Stimulated activated CD8-positive, alpha-beta memory T cell treated with anti-CD3 and anti-CD28 coated beads, Interleukin-12 subunit alpha, Interleukin-12 subunit beta, amount 100 ng/mL, for 1 hour (primary cell): ENCODE measurements around the gene RASAL2.
"Not testable (repeated sequence)": the region's sequence is repeated elsewhere in the genome, so short reads cannot be mapped to it uniquely, and the experiment has no call there.

Experiments
- DNase-seq: peaks from one replicate; pipeline ENCODE4 v3.0.0-alpha.2; 2020; ENCODE audit warnings: low read depth

RASAL2 gene

GRCh38 chr1:178071811-178072210, 22.1 kb upstream of the RASAL2 start:
- DNase-seq = no peak

GRCh38 chr1:178072326-178072725, 21.6 kb upstream of the RASAL2 start:
- no peak for DNase-seq

- DNase-seq = no peak
These were observed 18.6 kb upstream of the RASAL2 start for GRCh38 chr1:178075333-178075732.

- DNase-seq = no peak
These were observed 17.3 kb upstream of the RASAL2 start for GRCh38 chr1:178076607-178077006.

DNA sequence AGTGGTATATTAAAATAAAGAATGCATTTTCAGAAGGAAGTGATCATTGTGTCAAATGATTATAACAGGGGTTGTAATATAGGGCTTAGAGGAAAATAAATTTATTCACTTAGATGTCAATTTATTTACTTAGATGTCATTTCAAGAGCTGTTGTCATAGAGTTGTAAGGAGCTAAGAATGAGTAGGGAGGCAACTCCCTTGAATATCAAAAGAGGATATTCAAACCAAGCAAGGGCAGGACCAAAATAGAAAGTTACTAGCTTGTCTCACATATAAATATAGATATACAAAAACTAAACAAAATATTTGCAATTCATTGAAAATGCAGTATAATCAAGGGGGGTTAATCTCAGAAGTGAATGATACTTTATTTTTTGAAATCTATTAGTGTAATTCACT, 16.0 kb upstream of the RASAL2 start:
- no peak for DNase-seq

DNA sequence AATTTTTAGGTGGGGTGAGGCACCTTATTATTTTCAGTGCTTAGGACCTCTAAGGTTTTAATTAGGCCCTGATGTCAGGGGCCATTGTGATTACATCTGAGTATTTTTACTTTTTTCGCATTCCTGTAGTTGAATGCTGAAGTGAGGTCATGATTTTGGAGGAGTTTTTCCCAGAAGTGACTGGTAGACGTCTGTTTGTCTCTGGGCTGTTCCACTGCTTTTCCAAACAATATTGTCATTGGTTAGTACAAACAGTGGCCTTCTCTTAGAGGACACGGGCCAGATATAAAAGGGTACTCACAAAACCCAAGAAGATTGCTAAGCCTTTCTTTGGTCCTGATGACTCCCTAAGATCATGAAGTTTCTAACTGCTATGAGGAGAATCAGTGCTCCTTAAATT, 7.6 kb upstream of the RASAL2 start:
- DNase-seq = no peak

DNA sequence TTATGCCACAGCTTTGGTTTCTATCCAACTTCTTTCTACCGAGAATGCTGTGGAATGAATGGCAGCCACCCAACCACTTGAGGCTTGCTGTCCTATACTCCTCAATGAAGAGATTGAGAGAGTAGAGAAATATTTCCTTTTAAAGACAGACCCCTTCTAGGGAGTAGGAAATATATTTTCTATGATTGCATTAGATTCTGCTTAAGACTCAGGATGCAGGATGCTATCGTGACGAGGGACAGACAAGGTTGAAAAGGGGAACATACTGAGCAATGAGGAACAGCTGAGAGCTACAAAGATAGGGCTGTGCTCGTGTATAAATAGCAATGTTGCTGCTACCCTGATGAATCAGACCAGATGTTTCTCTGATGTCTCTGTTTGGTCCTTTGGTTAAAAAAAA, 7.1 kb upstream of the RASAL2 start:
- DNase-seq = no peak

DNA sequence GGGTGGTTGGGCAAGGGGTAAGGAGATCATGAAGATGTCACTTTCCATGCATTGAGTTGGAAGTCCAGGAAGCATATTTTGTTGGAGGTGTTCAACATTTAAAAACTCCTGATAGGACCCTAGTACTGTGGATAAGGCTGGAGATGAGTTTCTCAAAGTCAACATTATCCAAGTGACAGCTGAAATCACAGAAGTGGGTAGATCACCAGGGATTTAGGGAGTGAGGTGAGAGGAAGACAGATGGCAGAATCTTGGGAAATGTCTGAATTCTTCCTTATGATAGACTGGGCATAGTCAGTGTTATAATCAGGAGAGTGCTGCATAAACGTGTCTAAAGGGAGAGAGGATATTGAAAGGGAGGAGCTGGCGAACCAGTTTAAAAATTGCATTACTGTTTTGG, 5.3 kb upstream of the RASAL2 start:
- DNase-seq = no peak

DNA sequence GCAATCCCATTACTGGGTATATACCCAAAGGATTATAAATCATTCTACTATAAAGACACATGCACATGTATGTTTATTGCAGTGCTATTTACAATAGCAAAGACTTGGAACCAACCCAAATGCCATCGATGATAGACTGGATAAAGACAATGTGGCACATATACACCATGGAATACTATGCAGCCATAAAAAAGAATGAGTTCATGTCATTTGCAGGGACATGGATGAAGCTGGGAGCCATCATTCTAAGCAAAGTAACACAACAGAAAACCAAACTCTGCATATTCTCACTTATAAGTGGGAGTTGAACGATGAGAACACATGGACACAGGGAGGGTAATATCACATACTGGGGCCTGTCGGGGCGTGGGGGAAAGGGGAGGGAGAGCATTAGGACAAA, 2.5 kb upstream of the RASAL2 start:
- not testable (repeated sequence) for DNase-seq

GRCh38 chr1:178091986-178092745, 1.7 kb upstream of the RASAL2 start:
- no peak for DNase-seq

DNA sequence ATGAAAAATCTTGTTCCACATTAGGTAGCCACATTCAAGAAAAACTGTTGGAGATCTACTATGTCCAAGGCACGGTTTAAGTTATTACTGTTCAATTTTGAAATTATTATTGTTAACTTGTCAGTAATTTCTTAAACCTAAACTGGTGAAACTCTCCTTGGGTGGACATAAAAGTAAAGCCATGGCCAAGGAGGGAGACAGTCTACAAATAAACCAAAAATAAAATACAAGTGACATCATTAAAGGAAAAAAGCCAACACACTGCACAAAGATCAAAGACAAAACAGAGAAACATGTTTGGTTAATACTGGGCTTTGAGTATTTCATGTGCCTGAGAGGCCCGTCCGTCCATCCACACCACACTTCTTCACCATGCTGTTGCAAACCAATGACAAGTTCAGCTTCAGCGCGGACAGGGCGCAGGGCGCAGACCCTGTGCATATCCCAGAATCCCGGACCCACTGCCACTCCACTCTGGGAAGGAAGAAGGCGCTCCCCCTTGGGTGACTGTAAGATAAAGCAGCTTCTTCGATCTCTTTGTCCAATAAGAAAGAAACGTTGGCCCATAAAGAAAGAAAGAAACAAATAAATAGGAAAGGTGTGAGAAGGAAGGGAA, 918 bp upstream of the RASAL2 start:
- DNase-seq = no peak

- no peak for DNase-seq
These were observed 382 bp upstream of the RASAL2 start for GRCh38 chr1:178093494-178093950.

- DNase-seq = no peak
These were observed 1.1 kb downstream of the RASAL2 start for GRCh38 chr1:178094739-178095645.

GRCh38 chr1:178096421-178096820, 2.5 kb downstream of the RASAL2 start:
- DNase-seq = no peak

DNA sequence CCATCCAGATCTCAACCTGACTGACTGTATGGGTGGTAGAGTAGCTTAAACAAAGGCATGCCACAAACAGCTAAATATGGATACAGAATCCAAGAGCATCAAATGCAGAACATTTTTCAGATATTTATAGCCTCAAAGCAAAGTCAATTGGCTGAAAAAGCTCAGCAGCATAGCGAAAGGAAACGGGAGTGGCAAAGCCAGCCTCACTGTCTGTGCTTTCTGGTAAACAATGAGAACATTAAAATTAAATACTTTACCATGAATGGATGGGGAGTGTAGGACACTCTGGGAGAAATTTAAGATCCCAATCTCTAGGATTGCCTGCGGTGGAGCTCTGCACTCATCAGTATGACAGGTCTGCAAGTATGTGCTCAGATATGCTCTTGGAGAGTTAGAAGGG, 4.4 kb downstream of the RASAL2 start:
- no peak for DNase-seq

GRCh38 chr1:178101266-178101630, 7.3 kb downstream of the RASAL2 start:
- DNase-seq = no peak

- no peak for DNase-seq
These were observed 7.8 kb downstream of the RASAL2 start for GRCh38 chr1:178101654-178102053.

DNA sequence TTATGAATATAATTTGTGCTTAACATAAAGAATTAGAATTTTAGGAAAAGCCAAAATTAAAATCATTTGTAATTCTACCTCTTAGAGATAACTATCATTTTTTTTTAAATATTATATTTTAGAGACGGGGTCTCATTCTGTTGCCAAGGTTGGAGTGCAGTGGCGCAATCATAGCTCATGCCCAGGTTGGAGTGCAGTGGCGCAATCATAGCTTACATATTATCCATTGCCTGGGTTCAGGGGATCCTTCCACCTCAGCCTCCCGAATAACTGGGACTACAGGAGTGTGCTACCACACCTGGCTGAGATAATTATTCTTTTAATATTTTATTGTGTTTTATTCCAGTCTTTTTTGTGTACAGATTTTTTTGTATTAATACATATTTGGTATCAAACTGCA, 8.3 kb downstream of the RASAL2 start:
- DNase-seq = no peak

DNA sequence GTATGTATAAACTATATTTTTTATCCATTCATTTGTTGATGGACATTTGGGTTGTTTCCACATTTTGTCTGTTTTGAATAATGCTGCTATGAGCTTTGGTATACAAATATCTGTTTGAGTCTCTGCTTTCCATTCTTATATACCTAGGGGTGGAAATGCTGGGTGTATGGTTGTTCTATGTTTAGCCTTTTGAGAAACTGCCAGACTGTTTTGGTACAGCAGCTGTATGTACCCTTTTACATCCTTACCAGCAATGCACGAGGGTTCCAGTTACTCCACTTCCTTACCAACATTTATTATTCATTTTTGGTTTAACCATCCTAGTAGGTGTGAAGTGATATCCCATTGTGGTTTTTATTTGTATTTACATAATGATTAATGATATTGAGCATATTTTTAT, 13.9 kb downstream of the RASAL2 start:
- no peak for DNase-seq

DNA sequence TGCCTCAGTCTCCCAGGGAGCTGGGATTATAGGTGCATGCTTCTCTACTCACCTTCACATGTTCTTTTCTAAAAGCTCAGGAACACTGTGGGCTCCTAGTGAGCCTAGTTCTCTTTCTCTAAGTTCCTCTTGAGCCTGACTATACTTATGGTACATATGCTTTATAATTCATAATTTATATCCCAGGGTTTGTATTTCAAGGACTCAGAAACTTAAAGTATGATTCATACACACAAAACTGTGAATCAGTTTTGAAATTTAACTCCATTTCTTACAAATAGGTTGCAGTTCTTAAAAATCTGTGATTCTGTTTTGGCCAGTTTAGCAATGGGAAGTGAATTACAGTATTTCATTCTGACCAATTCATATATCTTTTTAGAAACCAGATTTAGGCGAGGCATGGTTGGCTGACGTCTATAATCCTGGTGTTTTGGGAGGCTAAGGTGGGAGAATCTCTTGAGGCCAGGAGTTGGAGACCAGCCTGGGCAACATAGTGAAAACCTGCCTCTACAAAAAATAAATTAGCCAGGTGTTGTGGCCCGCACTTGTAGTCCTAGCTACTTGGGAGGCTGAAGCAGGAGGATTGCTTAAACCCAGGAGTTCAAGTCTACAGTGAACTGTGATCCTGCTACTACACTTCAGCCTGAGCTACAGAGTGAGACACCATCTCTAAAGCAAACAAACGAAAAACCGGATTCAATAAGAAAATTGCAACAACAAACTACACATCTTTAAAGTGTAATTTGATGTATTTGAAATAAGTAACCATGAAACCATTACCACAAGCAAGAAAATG, 15.6 kb downstream of the RASAL2 start:
- no peak for DNase-seq

- DNase-seq = no peak
These were observed 21.4 kb downstream of the RASAL2 start for GRCh38 chr1:178115260-178115659.

DNA sequence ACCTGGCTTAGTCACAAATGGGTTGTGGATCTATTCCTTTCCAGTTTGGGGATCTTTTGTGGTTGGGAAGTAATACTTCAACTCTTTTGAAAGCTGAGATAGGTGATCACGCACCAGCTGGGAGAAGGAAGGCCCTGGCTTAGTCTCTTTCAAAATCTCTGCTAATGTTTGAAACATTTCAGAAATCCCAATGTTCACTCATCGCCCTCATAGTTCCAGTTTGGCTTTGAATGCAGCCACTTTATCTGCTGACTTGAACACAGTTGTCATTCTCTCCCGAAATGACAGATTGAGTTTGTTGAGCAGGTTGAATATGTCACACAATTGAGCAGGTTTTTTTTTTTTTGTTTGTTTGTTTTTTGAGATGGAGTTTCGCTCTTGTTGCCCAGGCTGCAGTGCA, 24.6 kb downstream of the RASAL2 start:
- no peak for DNase-seq
